Raji (cell line): ENCODE results near the gene METTL1.

Experiments
- POLR2A ChIP-seq: IDR thresholded peaks from 2 replicates; pipeline ENCODE4 v1.6.1; 2011; ENCODE audit warnings: low read depth, low read length, control low read depth; ENCODE audit not compliant: insufficient read depth

METTL1 gene

GRCh38 chr12:57719777-57720605, 51.9 kb downstream of the METTL1 start:
- TF ChIP-seq POLR2A: no peak

- TF ChIP-seq POLR2A: no peak
Measured at GRCh38 chr12:57718641-57719528, 53.0 kb downstream of the METTL1 start.
